ENCODE measurements around the gene DNAJC10.

DNAJC10 gene

DNA sequence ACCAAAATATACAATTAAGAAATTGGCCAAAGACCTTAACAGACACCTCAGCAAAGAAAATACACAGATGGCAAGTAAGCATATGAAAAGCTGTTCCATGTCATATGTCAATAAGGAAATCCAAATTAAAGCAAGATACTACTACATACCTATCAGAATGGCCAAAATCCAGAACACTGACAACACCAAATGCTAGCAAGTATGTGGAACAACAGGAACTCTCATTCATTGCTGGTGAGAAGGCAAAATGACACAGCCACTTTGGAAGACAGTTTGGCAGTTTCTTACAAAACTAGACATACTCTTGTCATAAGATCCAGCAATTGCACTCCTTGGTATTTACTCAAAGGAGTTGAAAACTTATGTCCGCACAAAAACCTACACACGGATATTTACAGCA, 20.3 kb upstream of the DNAJC10 start:
- no peak overlapping the region for H3K4me3 ChIP-seq (ENCODE audit: low read depth, low read length)
- no peak for DNase-seq (ENCODE audit: low read depth)
- TF ChIP-seq, protein P1, sequence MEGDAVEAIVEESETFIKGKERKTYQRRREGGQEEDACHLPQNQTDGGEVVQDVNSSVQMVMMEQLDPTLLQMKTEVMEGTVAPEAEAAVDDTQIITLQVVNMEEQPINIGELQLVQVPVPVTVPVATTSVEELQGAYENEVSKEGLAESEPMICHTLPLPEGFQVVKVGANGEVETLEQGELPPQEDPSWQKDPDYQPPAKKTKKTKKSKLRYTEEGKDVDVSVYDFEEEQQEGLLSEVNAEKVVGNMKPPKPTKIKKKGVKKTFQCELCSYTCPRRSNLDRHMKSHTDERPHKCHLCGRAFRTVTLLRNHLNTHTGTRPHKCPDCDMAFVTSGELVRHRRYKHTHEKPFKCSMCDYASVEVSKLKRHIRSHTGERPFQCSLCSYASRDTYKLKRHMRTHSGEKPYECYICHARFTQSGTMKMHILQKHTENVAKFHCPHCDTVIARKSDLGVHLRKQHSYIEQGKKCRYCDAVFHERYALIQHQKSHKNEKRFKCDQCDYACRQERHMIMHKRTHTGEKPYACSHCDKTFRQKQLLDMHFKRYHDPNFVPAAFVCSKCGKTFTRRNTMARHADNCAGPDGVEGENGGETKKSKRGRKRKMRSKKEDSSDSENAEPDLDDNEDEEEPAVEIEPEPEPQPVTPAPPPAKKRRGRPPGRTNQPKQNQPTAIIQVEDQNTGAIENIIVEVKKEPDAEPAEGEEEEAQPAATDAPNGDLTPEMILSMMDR (IDR thresholded peaks at IDR 0.05; ENCODE audit: low read depth, low read length) = no peak
- TF ChIP-seq MAX (IDR thresholded peaks at IDR 0.05; ENCODE audit: low read depth, low read length) (no peak), MYC (IDR thresholded peaks at IDR 0.05; ENCODE audit: low read depth, low read length) (no peak), POLR2A (IDR thresholded peaks at IDR 0.05; ENCODE audit: extremely low read depth, insufficient read length) (no peak)

- TF ChIP-seq POLR2A (IDR thresholded peaks at IDR 0.05; ENCODE audit: extremely low read depth, insufficient read length) = no peak
- no peak for TF ChIP-seq MAX (IDR thresholded peaks at IDR 0.05; ENCODE audit: low read depth, low read length)
- TF ChIP-seq, protein P1 (IDR thresholded peaks at IDR 0.05; ENCODE audit: low read depth, low read length) = no peak
- TF ChIP-seq MYC (IDR thresholded peaks at IDR 0.05; ENCODE audit: low read depth, low read length) = no peak
- no peak overlapping the region for H3K4me3 ChIP-seq (ENCODE audit: low read depth, low read length)
Observed at GRCh38 chr2:182698671-182699070, 17.4 kb upstream of the DNAJC10 start.

DNA sequence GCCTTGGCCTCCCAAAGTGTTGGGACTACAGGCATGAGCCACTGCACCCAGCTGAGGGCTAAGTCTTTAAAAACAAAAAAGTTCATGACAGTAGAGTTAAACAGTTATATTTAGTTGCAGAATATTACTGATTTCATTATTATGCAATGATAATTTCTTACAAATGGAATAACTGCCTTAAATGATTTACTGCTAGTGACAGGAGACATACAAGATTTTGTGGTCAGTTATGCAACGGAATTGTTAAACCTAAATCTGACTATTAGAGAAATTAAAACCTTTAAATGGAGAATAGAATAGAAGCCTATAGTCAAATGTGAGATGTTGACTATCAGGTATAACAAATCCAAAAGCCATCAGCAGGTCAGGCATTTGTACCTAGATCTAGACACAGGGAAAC, 10.3 kb upstream of the DNAJC10 start:
- no peak for DNase-seq (ENCODE audit: low read depth)
- no peak for TF ChIP-seq MAX (IDR thresholded peaks at IDR 0.05; ENCODE audit: low read depth, low read length)
- TF ChIP-seq MYC (IDR thresholded peaks at IDR 0.05; ENCODE audit: low read depth, low read length) = no peak
- TF ChIP-seq, protein P1 (IDR thresholded peaks at IDR 0.05; ENCODE audit: low read depth, low read length) = no peak
- no peak for TF ChIP-seq POLR2A (IDR thresholded peaks at IDR 0.05; ENCODE audit: extremely low read depth, insufficient read length)
- H3K4me3 ChIP-seq (ENCODE audit: low read depth, low read length) = no peak overlapping the region

More at GRCh38 chr2:182698671-182699070, 17.4 kb upstream of the DNAJC10 start:
- no peak for DNase-seq (ENCODE audit: low read depth)

- no peak for DNase-seq (ENCODE audit: low read depth)
- TF ChIP-seq, protein P1 (IDR thresholded peaks at IDR 0.05; ENCODE audit: low read depth, low read length) = no peak
- TF ChIP-seq MAX (IDR thresholded peaks at IDR 0.05; ENCODE audit: low read depth, low read length) (no peak), MYC (IDR thresholded peaks at IDR 0.05; ENCODE audit: low read depth, low read length) (no peak), POLR2A (IDR thresholded peaks at IDR 0.05; ENCODE audit: extremely low read depth, insufficient read length) (no peak)
- H3K4me3 ChIP-seq (ENCODE audit: low read depth, low read length) = no peak overlapping the region
Observed at GRCh38 chr2:182706751-182707150, 9.3 kb upstream of the DNAJC10 start.

DNA sequence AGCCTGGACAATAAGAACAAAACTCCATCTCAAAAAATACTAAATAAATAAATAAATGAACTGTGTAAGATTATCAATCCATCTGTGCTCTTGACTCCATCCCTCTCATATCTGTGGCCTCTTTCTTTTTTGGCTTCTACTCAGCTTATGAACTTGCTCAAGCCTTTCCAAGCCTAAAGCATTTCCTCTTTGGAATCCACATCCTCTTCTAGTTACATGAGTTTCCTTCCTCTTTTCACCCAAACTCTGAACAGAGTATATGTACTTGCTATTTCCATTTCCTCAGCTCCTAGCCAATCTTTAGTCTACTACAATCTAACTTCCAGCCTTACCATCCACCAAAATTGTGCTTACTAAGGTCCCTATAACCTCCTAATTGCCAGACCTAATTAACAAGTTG, 2.5 kb upstream of the DNAJC10 start:
- DNase-seq (ENCODE audit: low read depth) = peak; percentile 74
- TF ChIP-seq MAX (IDR thresholded peaks at IDR 0.05; ENCODE audit: low read depth, low read length) (no peak), MYC (IDR thresholded peaks at IDR 0.05; ENCODE audit: low read depth, low read length) (no peak), POLR2A (IDR thresholded peaks at IDR 0.05; ENCODE audit: extremely low read depth, insufficient read length) (no peak)
- TF ChIP-seq, protein P1 (IDR thresholded peaks at IDR 0.05; ENCODE audit: low read depth, low read length) = no peak
- no peak overlapping the region for H3K4me3 ChIP-seq (ENCODE audit: low read depth, low read length)
